ENCODE results near the gene MPPED1. TPM values are rescaled to one million over a fixed set of nuclear protein-coding genes. Genes with fewer than 3 reads are reported as not detected.

MPPED1 gene
- total and polyA plus RNA-seq, 2 of the 13 experiments (the other 11 are each of a cell fraction or from before 2014, with no cell fraction given) = 0.77 TPM; not detected in 1

DNA sequence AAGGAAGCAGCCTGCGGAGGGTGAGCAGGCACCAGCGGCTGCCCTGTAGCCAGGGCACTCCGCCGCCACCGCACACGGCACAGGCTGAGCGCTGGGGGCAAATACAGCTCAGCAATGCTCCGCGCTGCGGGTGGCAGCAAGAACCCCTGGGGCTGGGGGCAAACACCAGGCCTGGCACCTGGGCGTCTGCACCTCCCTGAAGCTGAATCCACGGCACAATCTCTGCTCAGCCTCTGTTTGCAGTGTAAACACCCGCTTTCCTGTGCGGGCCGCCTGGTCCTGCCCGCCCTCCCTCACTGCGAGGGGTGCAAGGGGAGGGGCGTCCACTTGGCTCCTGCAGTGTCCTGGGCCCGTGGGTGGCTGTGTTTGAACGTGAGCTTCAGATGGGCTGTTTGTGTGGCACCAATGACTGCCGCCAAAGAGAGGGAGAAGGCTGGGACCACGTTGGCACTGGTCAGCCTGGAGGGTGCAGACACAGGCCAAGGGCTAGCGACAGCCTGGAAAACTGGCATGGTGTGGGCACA lies 14.8 kb upstream of the MPPED1 start (continued):
- TF ChIP-seq, protein P1, sequence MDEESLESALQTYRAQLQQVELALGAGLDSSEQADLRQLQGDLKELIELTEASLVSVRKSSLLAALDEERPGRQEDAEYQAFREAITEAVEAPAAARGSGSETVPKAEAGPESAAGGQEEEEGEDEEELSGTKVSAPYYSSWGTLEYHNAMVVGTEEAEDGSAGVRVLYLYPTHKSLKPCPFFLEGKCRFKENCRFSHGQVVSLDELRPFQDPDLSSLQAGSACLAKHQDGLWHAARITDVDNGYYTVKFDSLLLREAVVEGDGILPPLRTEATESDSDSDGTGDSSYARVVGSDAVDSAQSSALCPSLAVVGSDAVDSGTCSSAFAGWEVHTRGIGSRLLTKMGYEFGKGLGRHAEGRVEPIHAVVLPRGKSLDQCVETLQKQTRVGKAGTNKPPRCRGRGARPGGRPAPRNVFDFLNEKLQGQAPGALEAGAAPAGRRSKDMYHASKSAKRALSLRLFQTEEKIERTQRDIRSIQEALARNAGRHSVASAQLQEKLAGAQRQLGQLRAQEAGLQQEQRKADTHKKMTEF (CRISPR knock-in tag; IDR thresholded peaks at IDR 0.05) = peak; percentile 26; the same call in 1 of the 2 replicates
- TF ChIP-seq, protein P2, sequence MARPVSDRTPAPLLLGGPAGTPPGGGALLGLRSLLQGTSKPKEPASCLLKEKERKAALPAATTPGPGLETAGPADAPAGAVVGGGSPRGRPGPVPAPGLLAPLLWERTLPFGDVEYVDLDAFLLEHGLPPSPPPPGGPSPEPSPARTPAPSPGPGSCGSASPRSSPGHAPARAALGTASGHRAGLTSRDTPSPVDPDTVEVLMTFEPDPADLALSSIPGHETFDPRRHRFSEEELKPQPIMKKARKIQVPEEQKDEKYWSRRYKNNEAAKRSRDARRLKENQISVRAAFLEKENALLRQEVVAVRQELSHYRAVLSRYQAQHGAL (CRISPR knock-in tag; IDR thresholded peaks at IDR 0.05; ENCODE audit: not compliant biosample characterization) = no peak
- TF ChIP-seq, protein P3, sequence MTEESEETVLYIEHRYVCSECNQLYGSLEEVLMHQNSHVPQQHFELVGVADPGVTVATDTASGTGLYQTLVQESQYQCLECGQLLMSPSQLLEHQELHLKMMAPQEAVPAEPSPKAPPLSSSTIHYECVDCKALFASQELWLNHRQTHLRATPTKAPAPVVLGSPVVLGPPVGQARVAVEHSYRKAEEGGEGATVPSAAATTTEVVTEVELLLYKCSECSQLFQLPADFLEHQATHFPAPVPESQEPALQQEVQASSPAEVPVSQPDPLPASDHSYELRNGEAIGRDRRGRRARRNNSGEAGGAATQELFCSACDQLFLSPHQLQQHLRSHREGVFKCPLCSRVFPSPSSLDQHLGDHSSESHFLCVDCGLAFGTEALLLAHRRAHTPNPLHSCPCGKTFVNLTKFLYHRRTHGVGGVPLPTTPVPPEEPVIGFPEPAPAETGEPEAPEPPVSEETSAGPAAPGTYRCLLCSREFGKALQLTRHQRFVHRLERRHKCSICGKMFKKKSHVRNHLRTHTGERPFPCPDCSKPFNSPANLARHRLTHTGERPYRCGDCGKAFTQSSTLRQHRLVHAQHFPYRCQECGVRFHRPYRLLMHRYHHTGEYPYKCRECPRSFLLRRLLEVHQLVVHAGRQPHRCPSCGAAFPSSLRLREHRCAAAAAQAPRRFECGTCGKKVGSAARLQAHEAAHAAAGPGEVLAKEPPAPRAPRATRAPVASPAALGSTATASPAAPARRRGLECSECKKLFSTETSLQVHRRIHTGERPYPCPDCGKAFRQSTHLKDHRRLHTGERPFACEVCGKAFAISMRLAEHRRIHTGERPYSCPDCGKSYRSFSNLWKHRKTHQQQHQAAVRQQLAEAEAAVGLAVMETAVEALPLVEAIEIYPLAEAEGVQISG (CRISPR knock-in tag; IDR thresholded peaks at IDR 0.05) = no peak
- no peak for TF ChIP-seq ZNF468 (CRISPR knock-in tag; IDR thresholded peaks at IDR 0.05)
- TF ChIP-seq ZNF709 (CRISPR knock-in tag; IDR thresholded peaks at IDR 0.05) = no peak
- TF ChIP-seq, protein P4, sequence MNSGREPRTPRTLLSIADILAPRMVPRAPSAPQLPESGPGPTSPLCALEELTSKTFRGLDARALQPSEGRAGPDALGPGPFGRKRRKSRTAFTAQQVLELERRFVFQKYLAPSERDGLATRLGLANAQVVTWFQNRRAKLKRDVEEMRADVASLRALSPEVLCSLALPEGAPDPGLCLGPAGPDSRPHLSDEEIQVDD (CRISPR knock-in tag; IDR thresholded peaks at IDR 0.05; ENCODE audit: borderline replicate concordance) = no peak
- TF ChIP-seq ZNF839 (CRISPR knock-in tag; IDR thresholded peaks at IDR 0.05; ENCODE audit: borderline replicate concordance) = no peak
- 0 out of 2 replicates have a peak, but pooled peaks have one; percentile 73 for TF ChIP-seq ZBTB38 (CRISPR knock-in tag; IDR thresholded peaks at IDR 0.05)
- TF ChIP-seq ZNF678 (CRISPR knock-in tag; IDR thresholded peaks at IDR 0.05) = no peak
- peak; percentile 87; the same call in 1 of the 2 replicates for TF ChIP-seq ZNF772 (CRISPR knock-in tag; IDR thresholded peaks at IDR 0.05)
- TF ChIP-seq, protein P5, sequence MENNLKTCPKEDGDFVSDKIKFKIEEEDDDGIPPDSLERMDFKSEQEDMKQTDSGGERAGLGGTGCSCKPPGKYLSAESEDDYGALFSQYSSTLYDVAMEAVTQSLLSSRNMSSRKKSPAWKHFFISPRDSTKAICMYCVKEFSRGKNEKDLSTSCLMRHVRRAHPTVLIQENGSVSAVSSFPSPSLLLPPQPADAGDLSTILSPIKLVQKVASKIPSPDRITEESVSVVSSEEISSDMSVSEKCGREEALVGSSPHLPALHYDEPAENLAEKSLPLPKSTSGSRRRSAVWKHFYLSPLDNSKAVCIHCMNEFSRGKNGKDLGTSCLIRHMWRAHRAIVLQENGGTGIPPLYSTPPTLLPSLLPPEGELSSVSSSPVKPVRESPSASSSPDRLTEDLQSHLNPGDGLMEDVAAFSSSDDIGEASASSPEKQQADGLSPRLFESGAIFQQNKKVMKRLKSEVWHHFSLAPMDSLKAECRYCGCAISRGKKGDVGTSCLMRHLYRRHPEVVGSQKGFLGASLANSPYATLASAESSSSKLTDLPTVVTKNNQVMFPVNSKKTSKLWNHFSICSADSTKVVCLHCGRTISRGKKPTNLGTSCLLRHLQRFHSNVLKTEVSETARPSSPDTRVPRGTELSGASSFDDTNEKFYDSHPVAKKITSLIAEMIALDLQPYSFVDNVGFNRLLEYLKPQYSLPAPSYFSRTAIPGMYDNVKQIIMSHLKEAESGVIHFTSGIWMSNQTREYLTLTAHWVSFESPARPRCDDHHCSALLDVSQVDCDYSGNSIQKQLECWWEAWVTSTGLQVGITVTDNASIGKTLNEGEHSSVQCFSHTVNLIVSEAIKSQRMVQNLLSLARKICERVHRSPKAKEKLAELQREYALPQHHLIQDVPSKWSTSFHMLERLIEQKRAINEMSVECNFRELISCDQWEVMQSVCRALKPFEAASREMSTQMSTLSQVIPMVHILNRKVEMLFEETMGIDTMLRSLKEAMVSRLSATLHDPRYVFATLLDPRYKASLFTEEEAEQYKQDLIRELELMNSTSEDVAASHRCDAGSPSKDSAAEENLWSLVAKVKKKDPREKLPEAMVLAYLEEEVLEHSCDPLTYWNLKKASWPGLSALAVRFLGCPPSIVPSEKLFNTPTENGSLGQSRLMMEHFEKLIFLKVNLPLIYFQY (CRISPR knock-in tag; IDR thresholded peaks at IDR 0.05; ENCODE audit: borderline replicate concordance) = peak; percentile 54; the same call in 1 of the 2 replicates
- TF ChIP-seq SKI (IDR thresholded peaks at IDR 0.05; ENCODE audit: partially characterized antibody) = no peak
- peak; percentile 85 for TF ChIP-seq HDAC1 (CRISPR knock-in tag; IDR thresholded peaks at IDR 0.05)
- peak; percentile 49; the same call in 1 of the 2 replicates for TF ChIP-seq KDM5B (CRISPR knock-in tag; IDR thresholded peaks at IDR 0.05; ENCODE audit: borderline replicate concordance)
- no peak for TF ChIP-seq ZBTB8A (CRISPR knock-in tag; IDR thresholded peaks at IDR 0.05; ENCODE audit: borderline replicate concordance, low read depth)
- TF ChIP-seq ZSCAN29 (CRISPR knock-in tag; conservative IDR thresholded peaks at IDR 0.05) = no peak
- 0 out of 2 replicates have a peak, but pooled peaks have one; percentile 37 for TF ChIP-seq ZBTB42 (CRISPR knock-in tag; IDR thresholded peaks at IDR 0.05)
- TF ChIP-seq, protein P6, sequence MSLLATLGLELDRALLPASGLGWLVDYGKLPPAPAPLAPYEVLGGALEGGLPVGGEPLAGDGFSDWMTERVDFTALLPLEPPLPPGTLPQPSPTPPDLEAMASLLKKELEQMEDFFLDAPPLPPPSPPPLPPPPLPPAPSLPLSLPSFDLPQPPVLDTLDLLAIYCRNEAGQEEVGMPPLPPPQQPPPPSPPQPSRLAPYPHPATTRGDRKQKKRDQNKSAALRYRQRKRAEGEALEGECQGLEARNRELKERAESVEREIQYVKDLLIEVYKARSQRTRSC (CRISPR knock-in tag; IDR thresholded peaks at IDR 0.05; ENCODE audit: low read depth) = no peak
- no peak for TF ChIP-seq KLF6 (CRISPR knock-in tag; IDR thresholded peaks at IDR 0.05)
- no peak for TF ChIP-seq ZNF83 (CRISPR knock-in tag; IDR thresholded peaks at IDR 0.05; ENCODE audit: borderline replicate concordance)
